Ishikawa (cell line): Measurements from ENCODE around the gene SS18.

Source experiments
- CEBPB ChIP-seq: IDR thresholded peaks from 2 replicates; pipeline ENCODE4 v1.6.1; 2012
- EGR1 ChIP-seq: IDR thresholded peaks from 2 replicates; pipeline ENCODE4 v1.6.1; 2012
- EP300 ChIP-seq: IDR thresholded peaks from 2 replicates; pipeline ENCODE4 v1.6.1; 2012; ENCODE audit warnings: borderline replicate concordance
- FOXM1 ChIP-seq: IDR thresholded peaks from 2 replicates; pipeline ENCODE4 v1.6.1; 2012; ENCODE audit warnings: low read depth, borderline replicate concordance
- MAX ChIP-seq: IDR thresholded peaks from 2 replicates; pipeline ENCODE4 v1.6.1; 2012
- NFIC ChIP-seq: IDR thresholded peaks from 2 replicates; pipeline ENCODE4 v1.6.1; 2012
- REST ChIP-seq: IDR thresholded peaks from 2 replicates; pipeline ENCODE4 v1.6.1; 2012; ENCODE audit warnings: low read depth, mild to moderate bottlenecking
- TAF1 ChIP-seq: IDR thresholded peaks from 2 replicates; pipeline ENCODE4 v1.6.1; 2012; ENCODE audit warnings: low read depth, mild to moderate bottlenecking
- YY1 ChIP-seq: IDR thresholded peaks from 2 replicates; pipeline ENCODE4 v1.6.1; 2012; ENCODE audit warnings: low read depth

GRCh38 chr18:26008619-26009018 lies 81.8 kb downstream of the SS18 start:
- no peak for TF ChIP-seq NFIC
- TF ChIP-seq REST: no peak
- TF ChIP-seq TAF1: no peak
- TF ChIP-seq CEBPB: no peak
- no peak for TF ChIP-seq FOXM1
- TF ChIP-seq YY1: no peak
- TF ChIP-seq EP300: no peak
- TF ChIP-seq MAX: no peak
- no peak for TF ChIP-seq EGR1
